GM23338 (cell line): Measurements from ENCODE around the gene ERC2. TPM values are rescaled to one million over a fixed set of nuclear protein-coding genes. Genes with fewer than 3 reads are reported as not detected.

Source experiments
- ATAC-seq: fragments of 200-7000 bp; cut with Tn5 transposase; 3 replicates; pipeline ENCODE4 v1.9.1; 2020
- DNase-seq: peaks from one replicate; pipeline ENCODE4 v3.0.0-alpha.2; 2015; ENCODE audit warnings: low spot score
- H2AFZ ChIP-seq: fragments of 200-600 bp; sonication (generic); 2 replicates; pipeline ENCODE4 v1.8.0; 2016; ENCODE audit warnings: antibody characterized with exemption, mild to moderate bottlenecking, moderate library complexity
- H3F3A ChIP-seq: fragments of 200-600 bp; sonication (generic); replicated peaks from 2 replicates; pipeline ENCODE4 v1.8.0; 2017; ENCODE audit warnings: antibody characterized with exemption, mixed run types, low read depth
- H3K27ac ChIP-seq: fragments of 200-600 bp; sonication (generic); 2 replicates; pipeline ENCODE4 v1.6.1; 2016; ENCODE audit warnings: low read depth
- H3K27me3 ChIP-seq: fragments of 200-600 bp; sonication (generic); 2 replicates; pipeline ENCODE4 v1.8.0; 2016; ENCODE audit warnings: mild to moderate bottlenecking, mixed run types, moderate library complexity; ENCODE audit not compliant: insufficient read depth
- H3K36me3 ChIP-seq: fragments of 200-600 bp; sonication (generic); 2 replicates; pipeline ENCODE4 v1.8.0; 2016; ENCODE audit warnings: mild to moderate bottlenecking; ENCODE audit not compliant: insufficient read depth
- H3K4me1 ChIP-seq: fragments of 200-600 bp; sonication (generic); 2 replicates; pipeline ENCODE4 v1.8.0; 2016; ENCODE audit warnings: mild to moderate bottlenecking, moderate library complexity; ENCODE audit not compliant: insufficient read depth
- H3K4me2 ChIP-seq: fragments of 200-600 bp; sonication (generic); 2 replicates; pipeline ENCODE4 v1.7.1; 2017; ENCODE audit warnings: mixed run types
- H3K4me3 ChIP-seq: fragments of 200-600 bp; sonication (generic); 2 replicates; pipeline ENCODE4 v1.6.1; 2016; ENCODE audit warnings: mixed run types
- H3K79me2 ChIP-seq: fragments of 200-600 bp; sonication (generic); replicated peaks from 2 replicates; pipeline ENCODE4 v1.8.0; 2017; ENCODE audit warnings: mild to moderate bottlenecking; ENCODE audit not compliant: insufficient read depth
- H3K9me2 ChIP-seq: fragments of 200-600 bp; sonication (generic); 2 replicates; pipeline ENCODE4 v1.8.0; 2017; ENCODE audit not compliant: insufficient read depth
- H4K20me1 ChIP-seq: fragments of 200-600 bp; sonication (generic); replicated peaks from 2 replicates; pipeline ENCODE4 v1.8.0; 2017; ENCODE audit warnings: mild to moderate bottlenecking; ENCODE audit not compliant: insufficient read depth
- H3K27ac Mint-ChIP-seq: 2 replicates; pipeline ENCODE4 v1.8.0; 2020; ENCODE audit warnings: inconsistent platforms, mild to moderate bottlenecking, moderate library complexity, mixed read lengths
- H3K27me3 Mint-ChIP-seq: 3 replicates; pipeline ENCODE4 v1.8.0; 2022; ENCODE audit warnings: low read depth, mild to moderate bottlenecking, moderate library complexity, mixed read lengths, inconsistent platforms; ENCODE audit not compliant: insufficient read depth, poor library complexity
- H3K36me3 Mint-ChIP-seq: 3 replicates; pipeline ENCODE4 v1.8.0; 2021; ENCODE audit warnings: low read depth, mild to moderate bottlenecking, inconsistent platforms, moderate library complexity, mixed read lengths
- H3K4me1 Mint-ChIP-seq: 3 replicates; pipeline ENCODE4 v1.8.0; 2020; ENCODE audit warnings: mild to moderate bottlenecking, inconsistent platforms, mixed read lengths
- H3K4me3 Mint-ChIP-seq: 3 replicates; pipeline ENCODE4 v1.8.0; 2021; ENCODE audit warnings: moderate library complexity, mild to moderate bottlenecking, inconsistent platforms, mixed read lengths
- H3K9me3 Mint-ChIP-seq: 3 replicates; pipeline ENCODE4 v1.8.0; 2020; ENCODE audit warnings: moderate library complexity, mild to moderate bottlenecking, inconsistent platforms, mixed read lengths
- CREB1 ChIP-seq: fragments of 250-450 bp; sonication (Bioruptor Pico); IDR thresholded peaks from 2 replicates; pipeline ENCODE4 v1.5.0; 2020; ENCODE audit warnings: low read depth, mild to moderate bottlenecking, moderate library complexity
- CTCF ChIP-seq, 2 experiments: fragments of 200-600 bp in 1 of 2; sonication (generic) in 1 of 2; conservative IDR thresholded peaks; 2 replicates each; pipeline versions ENCODE4 v1.5.1 to v1.6.1; 2016 to 2017; ENCODE audit warnings: antibody characterized with exemption in 2 of 2, low read depth in 2 of 2, mild to moderate bottlenecking in 2 of 2, moderate library complexity in 1 of 2
- ETS1 ChIP-seq: IDR thresholded peaks from 2 replicates; pipeline ENCODE4 v1.6.1; 2016; ENCODE audit warnings: antibody characterized with exemption
- EZH2 ChIP-seq: fragments of 200-600 bp; sonication (generic); IDR thresholded peaks from one replicate; pipeline ENCODE4 v1.8.0; 2017; ENCODE audit warnings: antibody characterized with exemption, mild to moderate bottlenecking, low read depth; ENCODE audit not compliant: unreplicated experiment
- EZH2phosphoT487 ChIP-seq: fragments of 200-600 bp; sonication (generic); IDR thresholded peaks from one replicate; pipeline ENCODE4 v1.8.1; 2018; ENCODE audit warnings: antibody characterized with exemption; ENCODE audit not compliant: unreplicated experiment
- JUNB ChIP-seq: IDR thresholded peaks from one replicate; pipeline ENCODE4 v1.6.1; 2016; ENCODE audit warnings: antibody characterized with exemption; ENCODE audit not compliant: unreplicated experiment
- NANOG ChIP-seq: IDR thresholded peaks from 2 replicates; pipeline ENCODE4 v1.6.1; 2016; ENCODE audit warnings: antibody characterized with exemption, borderline replicate concordance
- POLR2AphosphoS5 ChIP-seq: IDR thresholded peaks from 2 replicates; pipeline ENCODE4 v1.6.1; 2016; ENCODE audit warnings: antibody characterized with exemption, low read depth
- STAT1 ChIP-seq: IDR thresholded peaks from one replicate; pipeline ENCODE4 v1.6.1; 2016; ENCODE audit warnings: antibody characterized with exemption; ENCODE audit not compliant: unreplicated experiment
- ZNF114 ChIP-seq: fragments of 250-450 bp; sonication (Bioruptor Pico); IDR thresholded peaks from 2 replicates; pipeline ENCODE4 v1.5.0; 2020; ENCODE audit warnings: mild to moderate bottlenecking, moderate library complexity
- ZNF331 ChIP-seq: fragments of 250-450 bp; sonication (Bioruptor Pico); IDR thresholded peaks from 2 replicates; pipeline ENCODE4 v1.5.0; 2020; ENCODE audit warnings: low read depth, mild to moderate bottlenecking, moderate library complexity
- ZNF462 ChIP-seq: fragments of 250-450 bp; sonication (Bioruptor Pico); IDR thresholded peaks from 2 replicates; pipeline ENCODE4 v1.5.0; 2020; ENCODE audit warnings: mild to moderate bottlenecking, moderate library complexity
- polyA plus RNA-seq: library from polyadenylated mRNA; unstranded; fragments of >200 nt; fragmentation: Nextera tagmentation; extraction: Ambion mirVana; gene quantifications from 2 replicates; pipeline ENCODE4 v1.2.1, GENCODE V29; 2016
- total RNA-seq: library from RNA; depleted of rRNA; stranded (reverse); fragments of >200 nt; shearing (Covaris generic); gene quantifications from 2 replicates; pipeline ENCODE4 v1.2.3, GENCODE V29; 2014
- TF ChIP-seq, protein P1 (sequence below): IDR thresholded peaks from one replicate; pipeline ENCODE4 v1.6.1; 2018; ENCODE audit warnings: antibody characterized with exemption; ENCODE audit not compliant: unreplicated experiment

Gene ERC2
- total and polyA plus RNA-seq, 2 experiments from 2014 or later, result 11.8 to 13.7 TPM

GRCh38 chr3:56052188-56052587 is 416.1 kb downstream of the ERC2 start (continued):
- no peak for TF ChIP-seq EZH2phosphoT487

DNA sequence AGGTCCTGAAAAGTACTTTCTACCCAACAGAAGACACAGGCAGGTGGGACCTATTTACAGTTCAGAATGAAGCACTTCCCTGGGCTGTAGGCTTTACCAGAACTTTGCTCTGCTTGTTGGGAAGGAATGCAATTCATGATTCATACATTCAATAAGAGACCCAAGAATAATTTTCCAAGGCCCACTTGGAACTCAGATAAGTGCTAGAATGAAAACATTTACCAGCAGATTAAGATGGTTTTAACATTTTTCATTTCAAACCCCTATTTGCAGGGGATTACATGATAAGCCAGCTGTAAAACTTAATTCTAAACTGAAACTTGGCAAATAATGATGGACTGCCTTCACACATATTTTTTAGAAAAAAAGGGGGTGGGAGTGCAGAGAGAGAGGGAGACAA is 417.2 kb downstream of the ERC2 start:
- ATAC-seq, result no peak
- H3K27me3 Mint-ChIP-seq, result peaks cover 5% of the 10 kb centered on the region
- Histone ChIP-seq H3K27me3 (no peaks in the 10 kb centered on the region), H3K27ac (no peak overlapping the region), H3K4me2 (no peak overlapping the region), H3K79me2 (no peaks in the 10 kb centered on the region), H4K20me1 (no peaks in the 10 kb centered on the region), H3K36me3 (no peaks in the 10 kb centered on the region), H3F3A (no peaks in the 10 kb centered on the region), H3K4me3 (no peak overlapping the region), H2AFZ (no peak overlapping the region), H3K9me2 (no peaks in the 10 kb centered on the region), H3K4me1 (peaks cover 32% of the 10 kb centered on the region)
- no peaks in the 10 kb centered on the region; the same call in 2 of the 3 replicates for H3K9me3 Mint-ChIP-seq
- TF ChIP-seq CTCF (conservative IDR thresholded peaks at IDR 0.05; ENCODE audit: low read depth in 2 of 2) (no peak), JUNB (no peak), ZNF114 (no peak), CREB1 (CRISPR knock-in tag) (no peak), EZH2 (no peak), POLR2AphosphoS5 (no peak), EZH2phosphoT487 (no peak), NANOG (no peak), ZNF331 (CRISPR knock-in tag) (no peak), ETS1 (no peak), STAT1 (no peak), ZNF462 (CRISPR knock-in tag) (no peak)
- TF ChIP-seq, protein P1, sequence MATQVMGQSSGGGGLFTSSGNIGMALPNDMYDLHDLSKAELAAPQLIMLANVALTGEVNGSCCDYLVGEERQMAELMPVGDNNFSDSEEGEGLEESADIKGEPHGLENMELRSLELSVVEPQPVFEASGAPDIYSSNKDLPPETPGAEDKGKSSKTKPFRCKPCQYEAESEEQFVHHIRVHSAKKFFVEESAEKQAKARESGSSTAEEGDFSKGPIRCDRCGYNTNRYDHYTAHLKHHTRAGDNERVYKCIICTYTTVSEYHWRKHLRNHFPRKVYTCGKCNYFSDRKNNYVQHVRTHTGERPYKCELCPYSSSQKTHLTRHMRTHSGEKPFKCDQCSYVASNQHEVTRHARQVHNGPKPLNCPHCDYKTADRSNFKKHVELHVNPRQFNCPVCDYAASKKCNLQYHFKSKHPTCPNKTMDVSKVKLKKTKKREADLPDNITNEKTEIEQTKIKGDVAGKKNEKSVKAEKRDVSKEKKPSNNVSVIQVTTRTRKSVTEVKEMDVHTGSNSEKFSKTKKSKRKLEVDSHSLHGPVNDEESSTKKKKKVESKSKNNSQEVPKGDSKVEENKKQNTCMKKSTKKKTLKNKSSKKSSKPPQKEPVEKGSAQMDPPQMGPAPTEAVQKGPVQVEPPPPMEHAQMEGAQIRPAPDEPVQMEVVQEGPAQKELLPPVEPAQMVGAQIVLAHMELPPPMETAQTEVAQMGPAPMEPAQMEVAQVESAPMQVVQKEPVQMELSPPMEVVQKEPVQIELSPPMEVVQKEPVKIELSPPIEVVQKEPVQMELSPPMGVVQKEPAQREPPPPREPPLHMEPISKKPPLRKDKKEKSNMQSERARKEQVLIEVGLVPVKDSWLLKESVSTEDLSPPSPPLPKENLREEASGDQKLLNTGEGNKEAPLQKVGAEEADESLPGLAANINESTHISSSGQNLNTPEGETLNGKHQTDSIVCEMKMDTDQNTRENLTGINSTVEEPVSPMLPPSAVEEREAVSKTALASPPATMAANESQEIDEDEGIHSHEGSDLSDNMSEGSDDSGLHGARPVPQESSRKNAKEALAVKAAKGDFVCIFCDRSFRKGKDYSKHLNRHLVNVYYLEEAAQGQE, result no peak
- DNase-seq, result no peak
- no peak overlapping the region for H3K4me3 Mint-ChIP-seq
- H3K36me3 Mint-ChIP-seq, result no peaks in the 10 kb centered on the region
- no peak overlapping the region for H3K27ac Mint-ChIP-seq
- H3K4me1 Mint-ChIP-seq, result peaks cover 52% of the 10 kb centered on the region
